Activated CD8-positive, alpha-beta T cell treated with anti-CD3 and anti-CD28 coated beads for 36 hours (primary cell): ENCODE results near the gene LACTB. TPM values are rescaled to one million over a fixed set of nuclear protein-coding genes. Genes with fewer than 3 reads are reported as not detected.
A peak's percentile ranks its signal among the peaks of the same experiment; 100 is the strongest.

Experiments used
- ATAC-seq: fragments of 200-7000 bp; cut with Tn5 transposase; one replicate; pipeline ENCODE4 v1.10.0; 2021; ENCODE audit warnings: mild to moderate bottlenecking, moderate library complexity
- CTCF ChIA-PET: fragments of 350-600 bp; sonication (Branson Sonifier 250); formaldehyde crosslinking; loops from one replicate; lab custom pipeline; 2021; ENCODE audit warnings: antibody characterized with exemption; lab: Charles Lee
- POLR2A ChIA-PET: fragments of 350-600 bp; sonication (Branson Sonifier 250); formaldehyde crosslinking; loops from one replicate; lab custom pipeline; 2021; ENCODE audit warnings: antibody characterized with exemption; lab: Charles Lee
- DNase-seq: peaks from one replicate; pipeline ENCODE4 v3.0.0-alpha.2; 2020
- H3K27ac Mint-ChIP-seq: one replicate; pipeline ENCODE4 v1.8.0; 2021; ENCODE audit warnings: mild to moderate bottlenecking, mixed read lengths
- H3K27me3 Mint-ChIP-seq: one replicate; pipeline ENCODE4 v1.8.0; 2021; ENCODE audit warnings: mixed read lengths
- H3K36me3 Mint-ChIP-seq: one replicate; pipeline ENCODE4 v1.8.0; 2021; ENCODE audit warnings: low read depth, mixed read lengths
- H3K4me1 Mint-ChIP-seq: one replicate; pipeline ENCODE4 v1.8.0; 2021; ENCODE audit warnings: low read depth, mixed read lengths
- H3K4me3 Mint-ChIP-seq: one replicate; pipeline ENCODE4 v1.8.0; 2021; ENCODE audit warnings: mild to moderate bottlenecking, moderate library complexity, mixed read lengths
- H3K9me3 Mint-ChIP-seq: one replicate; pipeline ENCODE4 v1.8.0; 2021; ENCODE audit warnings: mixed read lengths
- intact Hi-C: fragments of 100-400 bp; cut with micrococcal nuclease; formaldehyde crosslinking; loops from one replicate; pipeline ENCODE4 v1.10.0; 2022
- total RNA-seq, 2 experiments: library from RNA; stranded (reverse); gene quantifications; one replicate each; pipeline ENCODE4 v1.2.3, GENCODE V29; 2021
- TF ChIP-seq, protein P1 (sequence below): fragments of 200-600 bp; IDR thresholded peaks from one replicate; pipeline ENCODE4 v1.8.0; 2022; ENCODE audit warnings: antibody characterized with exemption, mild to moderate bottlenecking

The LACTB gene
- total RNA-seq, 2 experiments from 2014 or later, result 27.3 to 28.3 TPM

DNA sequence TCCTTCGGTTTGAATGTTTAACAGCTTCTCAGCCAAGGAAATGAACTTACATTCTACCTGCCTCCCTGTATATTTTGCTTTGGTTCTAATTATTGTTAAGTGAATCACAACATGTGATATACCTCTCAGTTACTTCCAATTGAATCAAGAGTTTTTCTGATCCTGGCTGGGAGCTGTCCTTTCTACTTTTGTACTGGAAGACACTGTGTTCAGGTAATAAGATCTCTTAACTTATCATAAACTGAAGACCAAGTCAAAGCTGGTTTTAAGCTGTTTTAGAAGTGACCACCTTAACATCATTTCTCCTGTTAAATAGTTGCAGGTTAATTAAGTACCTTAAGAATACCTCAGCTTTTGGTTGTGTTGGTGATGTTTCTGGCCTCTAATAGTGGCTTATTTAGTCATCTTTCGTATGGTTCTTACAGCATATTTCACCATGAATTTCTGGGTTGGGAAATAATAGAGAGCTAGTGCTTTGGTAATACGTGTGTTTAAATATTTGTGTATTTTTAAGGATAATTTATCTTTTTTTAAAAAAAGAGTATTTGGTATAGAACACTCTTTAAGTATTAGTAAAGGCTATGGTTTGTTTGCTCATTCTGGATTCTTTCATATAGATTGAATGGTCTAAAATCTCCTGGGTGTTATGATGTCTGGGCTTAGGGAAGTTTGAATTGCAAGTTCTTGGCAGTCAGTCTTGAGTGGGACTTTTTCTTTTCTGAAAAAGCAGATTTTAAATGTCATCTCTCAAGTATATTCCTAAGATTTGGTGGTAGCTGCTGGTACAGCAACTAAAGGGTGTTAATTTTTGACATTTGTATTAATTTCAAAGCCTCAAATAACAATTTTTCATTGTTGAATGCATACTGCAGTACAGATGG is 69.3 kb downstream of the LACTB start:
- peak overlapping the region; percentile 89 for H3K4me3 Mint-ChIP-seq
- ATAC-seq (no peak), DNase-seq (no peak)
- H3K27me3 Mint-ChIP-seq, result no peaks in the 10 kb centered on the region
- TF ChIP-seq, protein P1, sequence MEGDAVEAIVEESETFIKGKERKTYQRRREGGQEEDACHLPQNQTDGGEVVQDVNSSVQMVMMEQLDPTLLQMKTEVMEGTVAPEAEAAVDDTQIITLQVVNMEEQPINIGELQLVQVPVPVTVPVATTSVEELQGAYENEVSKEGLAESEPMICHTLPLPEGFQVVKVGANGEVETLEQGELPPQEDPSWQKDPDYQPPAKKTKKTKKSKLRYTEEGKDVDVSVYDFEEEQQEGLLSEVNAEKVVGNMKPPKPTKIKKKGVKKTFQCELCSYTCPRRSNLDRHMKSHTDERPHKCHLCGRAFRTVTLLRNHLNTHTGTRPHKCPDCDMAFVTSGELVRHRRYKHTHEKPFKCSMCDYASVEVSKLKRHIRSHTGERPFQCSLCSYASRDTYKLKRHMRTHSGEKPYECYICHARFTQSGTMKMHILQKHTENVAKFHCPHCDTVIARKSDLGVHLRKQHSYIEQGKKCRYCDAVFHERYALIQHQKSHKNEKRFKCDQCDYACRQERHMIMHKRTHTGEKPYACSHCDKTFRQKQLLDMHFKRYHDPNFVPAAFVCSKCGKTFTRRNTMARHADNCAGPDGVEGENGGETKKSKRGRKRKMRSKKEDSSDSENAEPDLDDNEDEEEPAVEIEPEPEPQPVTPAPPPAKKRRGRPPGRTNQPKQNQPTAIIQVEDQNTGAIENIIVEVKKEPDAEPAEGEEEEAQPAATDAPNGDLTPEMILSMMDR, result no peak
- intact Hi-C loops, result loop anchor here (5.0 kb wide), 3 partner anchors 34 to 86 kb away; partner anchors contain the start of genes APH1B and RPS27L
- peaks cover 47% of the 10 kb centered on the region for H3K4me1 Mint-ChIP-seq
- peak overlapping the region; percentile 93 for H3K27ac Mint-ChIP-seq
- no peaks in the 10 kb centered on the region for H3K9me3 Mint-ChIP-seq
- CTCF ChIA-PET, result interaction anchor here (0.6 to 2.4 kb wide), 15 partner anchors 8 to 144 kb away, joined by 3 to 9 read pairs (median 3); no protein-coding TSS in a partner anchor
- H3K36me3 Mint-ChIP-seq, result peaks cover 49% of the 10 kb centered on the region
- POLR2A ChIA-PET, result interaction anchor here (0.7 to 4.6 kb wide), 10 partner anchors 11 to 307 kb away, joined by 3 to 39 read pairs (median 10); partner anchors contain the start of gene RPS27L

Other genes with a start within 250 kb of the LACTB start
- 1 to 10 TPM; 6.0 to 6.3 TPM for gene TPM1, start 79.1 kb upstream of the LACTB start, total RNA-seq
- gene RPS27L, start 35.6 kb downstream of the LACTB start, total RNA-seq, result 100 to 1,000 TPM; 150 to 158 TPM
- gene RAB8B, start 67.7 kb downstream of the LACTB start, total RNA-seq, result 100 to 1,000 TPM; 252 to 261 TPM
- gene APH1B, start 155.7 kb downstream of the LACTB start, total RNA-seq, result 1 to 10 TPM; 7.0 to 9.7 TPM